ENCODE data around the gene C1orf226. TPM values are rescaled to one million over a fixed set of nuclear protein-coding genes. Genes with fewer than 3 reads are reported as not detected.

The C1orf226 gene
- total and polyA plus RNA-seq, 2 of the 4 experiments (the other 2 are of a cell fraction): under 0.01 to 0.10 TPM

DNA sequence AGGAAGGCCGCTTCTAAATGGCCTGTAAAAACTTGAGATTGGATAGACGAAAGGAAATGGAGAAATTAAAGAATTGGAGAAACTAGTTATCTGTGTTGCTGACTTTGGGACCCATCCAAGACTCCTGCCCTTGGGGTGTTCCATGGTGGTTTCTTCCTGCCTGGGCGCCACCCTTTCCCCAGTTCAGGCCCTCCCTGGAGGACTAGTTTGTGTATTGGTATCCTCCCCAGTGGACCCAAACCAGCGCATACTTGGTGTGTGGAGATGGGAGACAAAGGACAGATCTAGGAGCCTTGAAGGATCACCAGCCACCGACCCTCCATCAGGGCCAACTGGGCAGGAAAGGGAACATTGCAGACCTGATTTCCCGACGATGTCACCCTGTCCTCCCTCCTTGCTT lies 12.0 kb upstream of the C1orf226 start:
- peaks cover 21% of the 10 kb centered on the region for H3K27me3 ChIP-seq (ENCODE audit: control insufficient read depth, insufficient read depth, low read length)
- ATAC-seq (ENCODE audit: low read depth) (no peak), DNase-seq (no peak)
- no peak overlapping the region for H3K18ac ChIP-seq (ENCODE audit: low read depth, low read length)
- H2BK120ac ChIP-seq (ENCODE audit: low read depth, low read length): no peak overlapping the region
- H4K5ac ChIP-seq (ENCODE audit: low read depth, low read length): no peak overlapping the region
- H2AK5ac ChIP-seq (ENCODE audit: low read depth, low read length): no peak overlapping the region
- H3K4ac ChIP-seq (ENCODE audit: low read depth, low read length): no peak overlapping the region
- no peak overlapping the region for H2BK5ac ChIP-seq (ENCODE audit: low read depth, low read length, poor library complexity, severe bottlenecking)
- H3K4me2 ChIP-seq (ENCODE audit: low read depth, low read length): no peak overlapping the region
- intact Hi-C loops (cut with micrococcal nuclease) (no loop called here), in situ Hi-C loops (cut with MboI; ENCODE audit: low sequenced_read_pairs) (no loop called here), dilution Hi-C loops (cut with HindIII; ENCODE audit: low sequenced_read_pairs, unreplicated experiment) (no loop called here)
- H2AK9ac ChIP-seq (replicated peaks; ENCODE audit: low read depth, low read length, poor library complexity): no peak overlapping the region
- H3K9me1 ChIP-seq (ENCODE audit: insufficient read depth, low read length): no peaks in the 10 kb centered on the region
- H3K9ac ChIP-seq (ENCODE audit: low read depth, low read length): no peak overlapping the region
- H2AFZ ChIP-seq (replicated peaks; ENCODE audit: low read length, poor library complexity): no peak overlapping the region
- no peak overlapping the region for H3K27ac ChIP-seq (ENCODE audit: insufficient read depth, low read length)
- no peak overlapping the region for H3K14ac ChIP-seq (replicated peaks; ENCODE audit: low read depth, low read length)
- no peaks in the 10 kb centered on the region for H3K9me3 ChIP-seq (ENCODE audit: control insufficient read depth, insufficient read depth, low read length)
- H4K8ac ChIP-seq (ENCODE audit: low read depth in 2 of 2, low read length in 2 of 2): no peak overlapping the region
- H3K56ac ChIP-seq (ENCODE audit: extremely low read depth, insufficient read depth, low read length): no peak overlapping the region
- no peaks in the 10 kb centered on the region for H3K4me1 ChIP-seq (ENCODE audit: control insufficient read depth, insufficient read depth, low read length)
- no peak overlapping the region for H3K23ac ChIP-seq (ENCODE audit: low read depth, low read length)
- POLR2A ChIA-PET (ENCODE audit: unreplicated experiment): no interaction called here
- no peaks in the 10 kb centered on the region for H3K79me1 ChIP-seq (ENCODE audit: low read depth in 1 of 2, low read length in 2 of 2)
- BruUV-seq (replicated peaks): no TSS peak
- no peak overlapping the region for H4K91ac ChIP-seq (ENCODE audit: insufficient read depth, low read depth, low read length)
- H2BK15ac ChIP-seq (ENCODE audit: low read depth, low read length): no peak overlapping the region
- no peak overlapping the region for H2BK20ac ChIP-seq (ENCODE audit: low read depth, low read length)
- CTCF ChIA-PET: interaction anchor here (0.6 kb wide), 1 partner anchor 12 kb away, joined by 3 read pairs; no protein-coding TSS in a partner anchor
- TF ChIP-seq, protein P1, sequence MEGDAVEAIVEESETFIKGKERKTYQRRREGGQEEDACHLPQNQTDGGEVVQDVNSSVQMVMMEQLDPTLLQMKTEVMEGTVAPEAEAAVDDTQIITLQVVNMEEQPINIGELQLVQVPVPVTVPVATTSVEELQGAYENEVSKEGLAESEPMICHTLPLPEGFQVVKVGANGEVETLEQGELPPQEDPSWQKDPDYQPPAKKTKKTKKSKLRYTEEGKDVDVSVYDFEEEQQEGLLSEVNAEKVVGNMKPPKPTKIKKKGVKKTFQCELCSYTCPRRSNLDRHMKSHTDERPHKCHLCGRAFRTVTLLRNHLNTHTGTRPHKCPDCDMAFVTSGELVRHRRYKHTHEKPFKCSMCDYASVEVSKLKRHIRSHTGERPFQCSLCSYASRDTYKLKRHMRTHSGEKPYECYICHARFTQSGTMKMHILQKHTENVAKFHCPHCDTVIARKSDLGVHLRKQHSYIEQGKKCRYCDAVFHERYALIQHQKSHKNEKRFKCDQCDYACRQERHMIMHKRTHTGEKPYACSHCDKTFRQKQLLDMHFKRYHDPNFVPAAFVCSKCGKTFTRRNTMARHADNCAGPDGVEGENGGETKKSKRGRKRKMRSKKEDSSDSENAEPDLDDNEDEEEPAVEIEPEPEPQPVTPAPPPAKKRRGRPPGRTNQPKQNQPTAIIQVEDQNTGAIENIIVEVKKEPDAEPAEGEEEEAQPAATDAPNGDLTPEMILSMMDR (conservative IDR thresholded peaks at IDR 0.05; ENCODE audit: low read depth, low read length): no peak
- TF ChIP-seq, protein P2, sequence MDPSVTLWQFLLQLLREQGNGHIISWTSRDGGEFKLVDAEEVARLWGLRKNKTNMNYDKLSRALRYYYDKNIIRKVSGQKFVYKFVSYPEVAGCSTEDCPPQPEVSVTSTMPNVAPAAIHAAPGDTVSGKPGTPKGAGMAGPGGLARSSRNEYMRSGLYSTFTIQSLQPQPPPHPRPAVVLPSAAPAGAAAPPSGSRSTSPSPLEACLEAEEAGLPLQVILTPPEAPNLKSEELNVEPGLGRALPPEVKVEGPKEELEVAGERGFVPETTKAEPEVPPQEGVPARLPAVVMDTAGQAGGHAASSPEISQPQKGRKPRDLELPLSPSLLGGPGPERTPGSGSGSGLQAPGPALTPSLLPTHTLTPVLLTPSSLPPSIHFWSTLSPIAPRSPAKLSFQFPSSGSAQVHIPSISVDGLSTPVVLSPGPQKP (IDR thresholded peaks at IDR 0.05; ENCODE audit: borderline replicate concordance, low read depth, low read length): no peak
- TF ChIP-seq MAZ (IDR thresholded peaks at IDR 0.05; ENCODE audit: borderline replicate concordance, low read depth, low read length) (no peak), POLR2A (IDR thresholded peaks at IDR 0.05; ENCODE audit: low read depth, low read length) (no peak)
- H4K20me1 ChIP-seq (ENCODE audit: insufficient read depth, low read length): no peaks in the 10 kb centered on the region
- 20% methylated on average over 1 of the region's 7 CpGs; no CpG with 5 or more reads in 1 of the 2 experiments for WGBS, 2 experiments (ENCODE audit: extremely low coverage in 2 of 2, insufficient read length in 1 of 2)
- no peak overlapping the region for H3K4me3 ChIP-seq (ENCODE audit: insufficient read depth, low read depth, low read length)
- no peaks in the 10 kb centered on the region for H3K36me3 ChIP-seq (ENCODE audit: control insufficient read depth, insufficient read depth, low read length)

Data from IMR-90 (cell line).